ENCODE results near the gene RICTOR.

GRCh38 chr5:39102684-39103155 is 28.5 kb upstream of the RICTOR start:
- no peak for TF ChIP-seq CTCF (IDR thresholded peaks at IDR 0.05)
- no peak for TF ChIP-seq POLR2A (IDR thresholded peaks at IDR 0.05)
